NT2/D1 (cell line): ENCODE results near the gene PCGF1.
"Not testable (repeated sequence)": the region's sequence is repeated elsewhere in the genome, so short reads cannot be mapped to it uniquely, and the experiment has no call there.

ENCODE experiments used
- DNase-seq: peaks from one replicate; pipeline ENCODE4 v3.0.0-alpha.2; 2011; ENCODE audit warnings: low read depth, low spot score
- H3K27me3 ChIP-seq: 2 replicates; pipeline ENCODE4 v1.6.0; 2011; ENCODE audit warnings: mild to moderate bottlenecking; ENCODE audit not compliant: insufficient read length, insufficient read depth
- H3K36me3 ChIP-seq: 2 replicates; pipeline ENCODE4 v1.6.1; 2011; ENCODE audit warnings: mild to moderate bottlenecking, low read length, mixed read lengths; ENCODE audit not compliant: insufficient read depth, insufficient read length
- H3K4me1 ChIP-seq: 2 replicates; pipeline ENCODE4 v1.5.1; 2011; ENCODE audit not compliant: insufficient read depth, insufficient read length
- H3K4me3 ChIP-seq: 2 replicates; pipeline ENCODE4 v1.5.1; 2011; ENCODE audit warnings: low read depth; ENCODE audit not compliant: insufficient read length
- H3K9ac ChIP-seq: 2 replicates; pipeline ENCODE4 v1.6.0; 2011; ENCODE audit warnings: low read depth; ENCODE audit not compliant: insufficient read length
- H3K9me3 ChIP-seq: 2 replicates; pipeline ENCODE4 v1.5.1; 2011; ENCODE audit warnings: mild to moderate bottlenecking, low read length; ENCODE audit not compliant: insufficient read depth
- SUZ12 ChIP-seq: IDR thresholded peaks from 2 replicates; pipeline ENCODE4 v1.6.1; 2011; ENCODE audit not compliant: insufficient read length, insufficient read depth; ENCODE audit errors: extremely low read depth
- YY1 ChIP-seq: IDR thresholded peaks from 2 replicates; pipeline ENCODE4 v1.6.1; 2011; ENCODE audit not compliant: insufficient read length, insufficient read depth
- ZNF274 ChIP-seq: IDR thresholded peaks from 2 replicates; pipeline ENCODE4 v1.6.1; 2011; ENCODE audit warnings: mild to moderate bottlenecking, low read depth, low read length

The PCGF1 gene

GRCh38 chr2:74491648-74492544, 15.6 kb downstream of the PCGF1 start:
- peaks cover 17% of the 10 kb centered on the region for H3K27me3 ChIP-seq
- no peak overlapping the region for H3K9ac ChIP-seq
- H3K36me3 ChIP-seq = peaks cover 49% of the 10 kb centered on the region
- no peaks in the 10 kb centered on the region for H3K4me1 ChIP-seq
- no peaks in the 10 kb centered on the region for H3K9me3 ChIP-seq
- TF ChIP-seq SUZ12 = no peak
- TF ChIP-seq YY1 = no peak
- no peak for TF ChIP-seq ZNF274
- no peak overlapping the region for H3K4me3 ChIP-seq
- DNase-seq = no peak

- H3K4me3 ChIP-seq = no peak overlapping the region
- DNase-seq = no peak
- H3K27me3 ChIP-seq = no peaks in the 10 kb centered on the region
- TF ChIP-seq SUZ12 (no peak), ZNF274 (no peak), YY1 (no peak)
- H3K4me1 ChIP-seq = no peaks in the 10 kb centered on the region
- no peak overlapping the region for H3K9ac ChIP-seq
- H3K9me3 ChIP-seq = no peaks in the 10 kb centered on the region
- H3K36me3 ChIP-seq = peaks cover 52% of the 10 kb centered on the region
Measured at GRCh38 chr2:74489906-74490305, 17.6 kb downstream of the PCGF1 start.

GRCh38 chr2:74488643-74489481, 18.6 kb downstream of the PCGF1 start:
- DNase-seq = no peak

GRCh38 chr2:74486141-74486540, 21.4 kb downstream of the PCGF1 start:
- H3K36me3 ChIP-seq = peaks cover 24% of the 10 kb centered on the region
- peaks cover 3% of the 10 kb centered on the region for H3K4me1 ChIP-seq
- no peak overlapping the region for H3K4me3 ChIP-seq
- H3K27me3 ChIP-seq = no peaks in the 10 kb centered on the region
- no peak for DNase-seq
- no peak overlapping the region for H3K9ac ChIP-seq
- TF ChIP-seq SUZ12 (no peak), ZNF274 (no peak), YY1 (no peak)
- no peaks in the 10 kb centered on the region for H3K9me3 ChIP-seq

More at GRCh38 chr2:74488643-74489481, 18.6 kb downstream of the PCGF1 start:
- no peaks in the 10 kb centered on the region for H3K9me3 ChIP-seq
- no peak overlapping the region for H3K9ac ChIP-seq
- no peak overlapping the region for H3K4me3 ChIP-seq
- no peak for TF ChIP-seq ZNF274
- no peak for TF ChIP-seq YY1
- TF ChIP-seq SUZ12 = no peak
- H3K4me1 ChIP-seq = no peaks in the 10 kb centered on the region
- peaks cover 45% of the 10 kb centered on the region for H3K36me3 ChIP-seq
- H3K27me3 ChIP-seq = no peaks in the 10 kb centered on the region

- not testable (repeated sequence) for H3K27me3 ChIP-seq, H3K9me3 ChIP-seq, H3K4me1 ChIP-seq, DNase-seq
- peak overlapping the region; percentile 85 for H3K9ac ChIP-seq
- peak overlapping the region; percentile 75 for H3K4me3 ChIP-seq
- H3K36me3 ChIP-seq = peaks cover 31% of the 10 kb centered on the region
Measured at GRCh38 chr2:74483675-74484164, 23.8 kb downstream of the PCGF1 start.

GRCh38 chr2:74482801-74483674, 24.5 kb downstream of the PCGF1 start, which contains the start of the genes CCDC142 and TTC31:
TSS of gene CCDC142 (minus strand) at chr2:74482998. CDS start at chr2:74482837, 161 bp downstream.
TSS of gene TTC31 (plus strand) at chr2:74483081. CDS start at chr2:74483096, 15 bp downstream.
- peaks cover 33% of the 10 kb centered on the region for H3K36me3 ChIP-seq
- no peaks in the 10 kb centered on the region for H3K27me3 ChIP-seq
- TF ChIP-seq ZNF274 (no peak), SUZ12 (no peak), YY1 (peak; percentile 98)
- H3K4me3 ChIP-seq = peak within 1 kb of the TSS; percentile 75
- H3K4me1 ChIP-seq = peaks cover 3% of the 10 kb centered on the region
- peak; percentile 93 for DNase-seq
- no peaks in the 10 kb centered on the region for H3K9me3 ChIP-seq
- peak within 1 kb of the TSS; percentile 85 for H3K9ac ChIP-seq
